Dedifferentiated amniotic fluid mesenchymal stem cell (primary cell): Measurements from ENCODE around the gene ANKH.
A peak's percentile ranks its signal among the peaks of the same experiment; 100 is the strongest.
"Not testable (repeated sequence)": the region's sequence is repeated elsewhere in the genome, so short reads cannot be mapped to it uniquely, and the experiment has no call there.

Experiments
- DNase-seq: peaks from one replicate; pipeline ENCODE4 v3.0.0-alpha.2; 2016; ENCODE audit errors: extremely low spot score

ANKH gene

DNA sequence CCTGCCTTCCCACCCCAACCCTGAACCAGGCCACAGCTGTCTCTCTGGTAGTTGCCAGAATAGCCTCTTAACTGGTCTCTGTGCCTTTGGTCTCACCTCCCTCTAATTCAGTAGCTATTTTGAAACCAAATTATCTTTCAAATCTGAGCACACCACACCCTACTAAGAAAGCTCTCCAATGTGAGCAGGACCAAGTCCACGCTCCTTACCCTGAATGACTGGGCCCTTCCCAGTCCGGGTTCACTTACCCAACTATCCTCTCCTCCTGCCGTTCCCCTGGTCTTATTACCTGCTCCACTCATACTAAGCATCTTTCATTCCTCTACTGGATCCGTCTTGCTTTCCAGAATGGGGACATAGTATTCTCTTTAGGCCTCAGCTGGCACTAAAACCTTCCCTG lies 16.8 kb downstream of the ANKH start:
- no peak for DNase-seq

DNA sequence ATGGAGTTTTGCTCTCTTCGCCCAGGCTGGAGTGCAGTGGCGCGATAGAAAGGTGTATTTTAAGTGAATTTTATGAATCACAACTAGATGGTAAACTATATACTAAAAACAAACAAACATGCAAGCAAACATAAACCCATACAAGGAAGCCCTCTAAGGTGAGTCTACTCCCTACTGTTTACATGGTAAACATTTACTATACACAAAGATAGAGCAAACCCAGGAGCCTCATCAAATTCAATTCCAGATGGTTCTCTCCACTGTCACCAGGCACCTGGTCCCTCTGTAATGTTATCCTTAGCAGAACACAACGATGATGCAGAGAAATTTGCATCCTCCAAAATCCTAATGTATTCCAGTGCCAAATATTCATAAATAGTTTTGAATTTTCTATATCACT lies 17.9 kb downstream of the ANKH start:
- no peak for DNase-seq

DNA sequence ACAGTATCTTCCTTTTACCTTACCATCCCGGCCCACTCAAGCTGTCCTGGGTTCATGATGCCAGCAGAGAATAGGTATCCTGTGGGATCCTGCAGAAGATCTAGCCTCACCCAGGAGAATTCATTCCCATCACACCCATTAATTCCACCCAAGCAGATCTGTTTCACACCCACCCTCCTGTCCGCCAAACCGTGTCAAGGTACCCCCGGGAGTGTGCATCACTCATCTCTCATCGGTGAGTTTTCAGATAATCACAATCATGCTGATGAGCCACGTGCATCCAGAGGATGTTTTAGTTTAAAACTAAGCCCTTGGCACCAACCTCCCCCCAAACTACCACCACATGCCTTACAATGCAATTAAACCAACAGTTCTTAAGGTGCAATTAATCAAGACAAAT lies 18.8 kb downstream of the ANKH start:
- DNase-seq: no peak

GRCh38 chr5:14851999-14852526 lies 19.5 kb downstream of the ANKH start:
- DNase-seq: no peak

DNA sequence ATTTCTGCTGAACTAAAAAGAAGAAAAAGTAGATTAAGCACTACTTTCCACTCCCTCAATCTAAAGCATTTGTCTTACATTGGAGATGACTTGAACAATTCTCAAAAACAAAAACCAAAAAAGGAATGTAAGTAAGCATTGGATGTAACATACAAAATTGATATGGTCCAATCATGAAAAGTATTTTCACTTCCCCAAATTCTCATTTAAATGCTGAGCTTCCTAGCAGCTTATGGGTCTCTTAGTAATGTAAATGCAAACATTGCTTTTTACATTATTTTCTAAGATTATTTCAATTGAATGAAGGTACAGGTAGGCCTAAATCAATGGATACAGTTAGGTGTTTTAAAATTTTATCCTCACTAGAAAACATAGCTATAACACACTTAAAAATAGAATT lies 20.0 kb downstream of the ANKH start:
- no peak for DNase-seq

GRCh38 chr5:14851050-14851419 lies 20.5 kb downstream of the ANKH start:
- no peak for DNase-seq

DNA sequence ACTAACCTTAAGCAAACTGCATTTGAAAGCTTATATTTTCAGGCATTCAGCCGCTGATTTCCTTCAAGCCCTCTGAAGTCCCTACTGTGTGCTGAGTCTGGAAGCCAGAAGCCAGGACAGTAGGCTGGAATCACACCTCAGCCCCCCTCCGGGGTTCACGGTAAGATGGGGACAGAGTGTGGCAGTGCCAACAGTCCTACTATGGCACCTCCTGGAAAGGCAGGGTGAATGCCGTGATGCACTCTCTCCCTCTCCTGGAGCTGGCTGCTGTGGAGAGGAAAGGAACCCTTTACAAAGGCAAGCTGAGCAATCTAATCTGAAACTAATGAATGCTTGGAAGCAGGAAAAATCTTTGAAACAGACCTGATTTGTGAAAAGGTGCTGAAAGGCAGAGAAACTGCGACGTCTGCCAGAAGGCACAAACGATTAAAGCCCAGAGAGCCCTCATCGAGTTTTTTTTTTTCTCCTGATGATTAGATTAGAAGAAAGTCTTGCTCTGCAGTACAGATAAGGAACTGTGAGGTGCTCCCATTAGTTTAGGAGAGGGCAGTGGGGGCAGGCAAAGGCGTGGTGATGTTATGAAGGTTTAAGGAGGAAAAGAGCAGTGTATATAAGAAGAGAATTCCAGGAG lies 21.0 kb downstream of the ANKH start:
- no peak for DNase-seq

DNA sequence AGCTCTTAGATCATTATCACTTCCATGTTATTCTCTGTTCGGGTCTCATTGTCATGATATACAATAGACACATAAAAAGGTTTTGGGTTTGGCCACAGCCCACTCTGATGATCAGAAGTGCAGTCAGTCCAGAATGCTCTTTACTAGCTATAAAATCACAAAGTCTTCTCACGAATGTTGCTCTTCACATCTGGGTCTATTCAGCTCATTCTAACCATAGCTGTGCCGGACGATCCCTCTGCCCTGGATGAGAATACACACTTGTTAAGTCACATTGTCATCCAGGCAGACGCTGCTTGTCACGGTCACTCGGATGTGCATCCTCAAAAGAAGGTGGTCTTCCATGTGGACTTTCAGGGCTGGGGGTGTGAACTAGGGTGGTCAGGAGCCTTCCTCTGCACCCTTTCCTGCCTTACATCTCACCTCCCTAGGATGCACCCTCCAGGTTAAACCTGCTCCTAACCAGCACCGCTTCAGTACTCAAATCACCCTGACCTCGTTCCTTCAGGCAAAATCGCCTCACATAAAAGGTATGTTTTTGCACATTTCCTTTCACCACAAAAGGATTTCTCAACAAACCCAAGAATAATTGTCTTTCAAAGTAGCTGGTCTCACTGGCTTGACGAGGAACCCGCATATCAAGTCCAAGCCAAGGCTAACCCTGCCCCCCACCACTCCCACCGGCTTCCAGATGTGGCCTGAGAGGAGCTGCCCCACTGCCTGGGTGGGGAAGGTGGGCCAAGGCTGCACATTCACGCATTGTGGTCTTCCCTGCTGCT lies 21.9 kb downstream of the ANKH start:
- DNase-seq: no peak

- DNase-seq: not testable (repeated sequence)
Observed at GRCh38 chr5:14848942-14849341, 22.6 kb downstream of the ANKH start.

GRCh38 chr5:14848385-14848784 lies 23.2 kb downstream of the ANKH start:
- no peak for DNase-seq

GRCh38 chr5:14847471-14847870 lies 24.1 kb downstream of the ANKH start:
- DNase-seq: no peak

GRCh38 chr5:14842117-14842516 lies 29.5 kb downstream of the ANKH start:
- no peak for DNase-seq

- DNase-seq: no peak
Observed at GRCh38 chr5:14840624-14841023, 31.0 kb downstream of the ANKH start.

- DNase-seq: no peak
Observed at GRCh38 chr5:14838396-14839319, 32.9 kb downstream of the ANKH start.

DNA sequence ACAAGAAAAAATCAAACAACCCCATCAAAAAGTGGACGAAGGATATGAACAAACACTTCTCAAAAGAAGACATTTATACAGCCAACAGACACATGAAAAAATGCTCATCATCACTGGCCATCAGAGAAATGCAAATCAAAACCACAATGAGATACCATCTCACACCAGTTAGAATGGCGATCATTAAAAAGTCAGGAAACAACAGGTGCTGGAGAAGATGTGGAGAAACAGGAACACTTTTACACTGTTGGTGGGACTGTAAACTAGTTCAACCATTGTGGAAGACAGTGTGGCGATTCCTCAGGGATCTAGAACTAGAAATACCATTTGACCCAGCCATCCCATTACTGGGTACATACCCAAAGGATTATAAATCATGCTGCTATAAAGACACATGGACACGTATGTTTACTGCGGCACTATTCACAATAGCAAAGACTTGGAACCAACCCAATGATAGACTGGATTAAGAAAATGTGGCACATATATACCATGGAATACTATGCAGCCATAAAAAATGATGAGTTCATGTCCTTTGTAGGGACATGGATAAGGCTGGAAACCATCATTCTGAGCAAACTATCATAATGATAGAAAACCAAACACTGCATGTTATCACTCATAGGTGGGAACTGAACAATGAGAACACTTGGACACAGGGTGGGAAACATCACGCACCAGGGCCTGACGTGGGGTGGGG lies 34.0 kb downstream of the ANKH start:
- not testable (repeated sequence) for DNase-seq

GRCh38 chr5:14834584-14835550 lies 36.7 kb downstream of the ANKH start:
- no peak for DNase-seq

GRCh38 chr5:14834062-14834461 lies 37.5 kb downstream of the ANKH start:
- DNase-seq: no peak

DNA sequence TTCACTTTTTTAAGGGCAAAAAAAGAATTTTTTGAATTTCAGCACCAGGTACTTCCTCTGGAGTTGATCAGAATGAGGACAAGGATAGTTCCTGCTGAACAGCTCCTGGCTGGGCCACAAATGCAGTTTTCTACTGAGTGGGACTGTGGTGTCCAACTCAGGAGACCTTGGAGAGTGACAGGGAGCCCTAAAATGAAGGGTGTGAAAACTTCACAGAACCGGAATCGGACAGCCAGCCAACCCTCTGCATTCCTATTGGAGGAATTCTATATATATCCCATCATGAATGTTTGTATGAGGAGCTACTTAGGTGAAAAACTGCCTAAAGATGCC lies 40.6 kb downstream of the ANKH start:
- no peak for DNase-seq

GRCh38 chr5:14830210-14831005 lies 41.2 kb downstream of the ANKH start:
- DNase-seq: no peak

- peak; percentile 24 for DNase-seq
Observed at GRCh38 chr5:14829396-14829795, 42.2 kb downstream of the ANKH start.
